GM21528 (cell line): Measurements from ENCODE around the gene RAN.
"Not testable (repeated sequence)": the region's sequence is repeated elsewhere in the genome, so short reads cannot be mapped to it uniquely, and the experiment has no call there.

Source experiments
- ATAC-seq: cut with Tn5 transposase; IDR thresholded peaks from one replicate; pipeline ENCODE4 v1.9.1; 2021; ENCODE audit warnings: mild to moderate bottlenecking, moderate library complexity; ENCODE audit not compliant: unreplicated experiment, low FRiP score

Gene RAN

GRCh38 chr12:130871286-130872178 is at the start of gene RAN:
RAN (plus strand) TSS chr12:130872066; CDS start chr12:130872594, 528 bp downstream.
- peak; percentile 66 for ATAC-seq

- no peak for ATAC-seq
These were observed 46.1 kb upstream of the RAN start for GRCh38 chr12:130825771-130826150.

GRCh38 chr12:130826151-130826801 is 45.6 kb upstream of the RAN start:
- no peak for ATAC-seq

- ATAC-seq = no peak
These were observed 44.4 kb upstream of the RAN start for GRCh38 chr12:130827432-130827831.

GRCh38 chr12:130828895-130829294 is 43.0 kb upstream of the RAN start:
- no peak for ATAC-seq

GRCh38 chr12:130829391-130830245 is 42.2 kb upstream of the RAN start:
- ATAC-seq = no peak

- ATAC-seq = no peak
These were observed 41.7 kb upstream of the RAN start for GRCh38 chr12:130830246-130830551.

- no peak for ATAC-seq
These were observed 40.6 kb upstream of the RAN start for GRCh38 chr12:130831246-130831645.

- ATAC-seq = no peak
These were observed 39.9 kb upstream of the RAN start for GRCh38 chr12:130831876-130832405.

GRCh38 chr12:130832561-130833209 is 39.2 kb upstream of the RAN start:
- ATAC-seq = no peak

- no peak for ATAC-seq
These were observed 36.9 kb upstream of the RAN start for GRCh38 chr12:130835011-130835410.

GRCh38 chr12:130835436-130835835 is 36.4 kb upstream of the RAN start:
- no peak for ATAC-seq

- ATAC-seq = peak; percentile 39
These were observed 33.4 kb upstream of the RAN start for GRCh38 chr12:130838284-130838950.

- ATAC-seq = peak; percentile 79
These were observed 32.7 kb upstream of the RAN start, which contains the start of gene STX2 for GRCh38 chr12:130838951-130839769. STX2 (minus strand) TSS chr12:130839250; CDS start chr12:130839099, 151 bp downstream.

- no peak for ATAC-seq
These were observed 32.0 kb upstream of the RAN start for GRCh38 chr12:130839770-130840404.

GRCh38 chr12:130846369-130846768 is 25.5 kb upstream of the RAN start:
- no peak for ATAC-seq

GRCh38 chr12:130847112-130847511 is 24.8 kb upstream of the RAN start:
- ATAC-seq = no peak

- ATAC-seq = not testable (repeated sequence)
These were observed 23.8 kb upstream of the RAN start for GRCh38 chr12:130848105-130848504.
